HCT116 (cell line): Measurements from ENCODE around the gene THSD4.

Experiments used
- ATF3 ChIP-seq: IDR thresholded peaks from 2 replicates; pipeline ENCODE4 v1.6.1; 2012
- CTCF ChIP-seq, 3 experiments: fragments of 200-600 bp in 1 of 3; sonication (generic) in 1 of 3; IDR thresholded peaks in 2 of 3; conservative IDR thresholded peaks in 1 of 3; 2 replicates each; pipeline ENCODE4 v1.5.1; 2012 to 2017; ENCODE audit warnings: low read depth in 2 of 3, low read length in 2 of 3, antibody characterized with exemption in 1 of 3, borderline replicate concordance in 1 of 3, control low read depth in 1 of 3, mild to moderate bottlenecking in 1 of 3, mixed read lengths in 1 of 3, mixed run types in 1 of 3, moderate library complexity in 1 of 3; ENCODE audit not compliant: insufficient read depth in 1 of 3
- EZH2 ChIP-seq: fragments of 200-600 bp; sonication (generic); IDR thresholded peaks from 2 replicates; pipeline ENCODE4 v1.6.1; 2017; ENCODE audit warnings: antibody characterized with exemption, mixed run types
- EZH2phosphoT487 ChIP-seq: fragments of 200-600 bp; IDR thresholded peaks from 2 replicates; pipeline ENCODE4 v1.6.1; 2018; ENCODE audit warnings: antibody characterized with exemption, borderline replicate concordance
- POLR2A ChIP-seq: IDR thresholded peaks from 2 replicates; pipeline ENCODE4 v1.7.0; 2011; ENCODE audit warnings: borderline replicate concordance; ENCODE audit not compliant: insufficient read depth, insufficient read length; ENCODE audit errors: extremely low read depth
- POLR2AphosphoS5 ChIP-seq: IDR thresholded peaks from 2 replicates; pipeline ENCODE4 v1.6.1; 2011; ENCODE audit warnings: mild to moderate bottlenecking, low read depth, low read length, moderate library complexity
- RAD21 ChIP-seq: IDR thresholded peaks from 2 replicates; pipeline ENCODE4 v1.6.1; 2012; ENCODE audit warnings: low read depth, mild to moderate bottlenecking
- REST ChIP-seq: IDR thresholded peaks from 2 replicates; pipeline ENCODE4 v1.6.1; 2012; ENCODE audit warnings: low read depth
- SP1 ChIP-seq: IDR thresholded peaks from 2 replicates; pipeline ENCODE4 v1.6.1; 2012; ENCODE audit warnings: low read depth
- SRF ChIP-seq: IDR thresholded peaks from 2 replicates; pipeline ENCODE4 v1.6.1; 2012; ENCODE audit warnings: low read depth
- YY1 ChIP-seq: IDR thresholded peaks from 2 replicates; pipeline ENCODE4 v1.6.1; 2011; ENCODE audit warnings: low read length, low read depth, moderate library complexity, mild to moderate bottlenecking; ENCODE audit not compliant: insufficient replicate concordance; ENCODE audit errors: extremely low read depth
- ZBTB33 ChIP-seq: IDR thresholded peaks from 2 replicates; pipeline ENCODE4 v1.6.1; 2011; ENCODE audit warnings: mild to moderate bottlenecking, low read length, moderate library complexity; ENCODE audit not compliant: insufficient replicate concordance; ENCODE audit errors: extremely low read depth

- no peak for TF ChIP-seq CTCF (IDR thresholded peaks at IDR 0.05 in 2 of 3, conservative IDR thresholded peaks at IDR 0.05 in 1 of 3; ENCODE audit: borderline replicate concordance in 1 of 3, insufficient read depth in 1 of 3, low read depth in 2 of 3, low read length in 2 of 3)
- no peak for TF ChIP-seq EZH2
- TF ChIP-seq REST, result no peak
- no peak for TF ChIP-seq ATF3
- no peak for TF ChIP-seq YY1
- TF ChIP-seq POLR2A, result no peak
- no peak for TF ChIP-seq EZH2phosphoT487
- TF ChIP-seq POLR2AphosphoS5, result no peak
- no peak for TF ChIP-seq RAD21
- TF ChIP-seq ZBTB33, result no peak
- TF ChIP-seq SP1, result no peak
- TF ChIP-seq SRF, result no peak
Observed at GRCh38 chr15:71749500-71749899, 634.2 kb downstream of the THSD4 start.
